CD4-positive, alpha-beta T cell treated with Interferon gamma for 1 hour (primary cell): ENCODE data around the gene ANKRD66.
"Not testable (repeated sequence)": the region's sequence is repeated elsewhere in the genome, so short reads cannot be mapped to it uniquely, and the experiment has no call there.

Experiments used
- DNase-seq: peaks from one replicate; pipeline ENCODE4 v3.0.0-alpha.2; 2020

The ANKRD66 gene

GRCh38 chr6:46756469-46757213 lies 9.9 kb downstream of the ANKRD66 start:
- DNase-seq, result no peak

GRCh38 chr6:46757214-46757596 lies 10.5 kb downstream of the ANKRD66 start:
- DNase-seq, result no peak

- DNase-seq, result no peak
Observed at GRCh38 chr6:46758960-46759753, 12.4 kb downstream of the ANKRD66 start.

GRCh38 chr6:46760925-46761324 lies 14.2 kb downstream of the ANKRD66 start:
- no peak for DNase-seq

GRCh38 chr6:46763466-46763865 lies 16.7 kb downstream of the ANKRD66 start:
- no peak for DNase-seq

GRCh38 chr6:46764280-46764679 lies 17.5 kb downstream of the ANKRD66 start:
- DNase-seq, result not testable (repeated sequence)

GRCh38 chr6:46764961-46765360 lies 18.2 kb downstream of the ANKRD66 start:
- no peak for DNase-seq

GRCh38 chr6:46772016-46772415 lies 25.3 kb downstream of the ANKRD66 start:
- DNase-seq, result no peak

GRCh38 chr6:46772762-46773161 lies 26.0 kb downstream of the ANKRD66 start:
- DNase-seq, result peak; percentile 64

GRCh38 chr6:46773201-46773855 lies 26.6 kb downstream of the ANKRD66 start:
- DNase-seq, result peak; percentile 2

GRCh38 chr6:46774736-46775135 lies 28.0 kb downstream of the ANKRD66 start:
- DNase-seq, result not testable (repeated sequence)

GRCh38 chr6:46776070-46776712 lies 29.5 kb downstream of the ANKRD66 start:
- no peak for DNase-seq

- DNase-seq, result no peak
Observed at GRCh38 chr6:46777476-46778346, 31.0 kb downstream of the ANKRD66 start.

GRCh38 chr6:46781478-46782378 lies 35.0 kb downstream of the ANKRD66 start:
- peak; percentile 2 for DNase-seq

- DNase-seq, result no peak
Observed at GRCh38 chr6:46784535-46784934, 37.8 kb downstream of the ANKRD66 start.

- no peak for DNase-seq
Observed at GRCh38 chr6:46787871-46788540, 41.3 kb downstream of the ANKRD66 start.

- no peak for DNase-seq
Observed at GRCh38 chr6:46788791-46789190, 42.1 kb downstream of the ANKRD66 start.

- DNase-seq, result no peak
Observed at GRCh38 chr6:46789434-46790354, 43.0 kb downstream of the ANKRD66 start.

- no peak for DNase-seq
Observed at GRCh38 chr6:46790355-46790874, 43.7 kb downstream of the ANKRD66 start.
